Heart left ventricle (tissue), 13 donors: ENCODE results near the gene MT1A.

Source experiments
- POLR2A ChIP-seq, 2 donors: fragments of 450-650 bp; IDR thresholded peaks; one replicate each; pipeline ENCODE4 v1.6.1; 2017; ENCODE audit warnings: antibody characterized with exemption in 2 of 2, mild to moderate bottlenecking in 2 of 2, moderate library complexity in 2 of 2
- TF ChIP-seq, protein P1 (sequence below), 12 donors: fragments of 200-600 bp; sonication (generic) in 4 of 12; IDR thresholded peaks; one replicate each; pipeline versions ENCODE4 v1.5.0 to v1.8.0; 2018 to 2022; ENCODE audit warnings: antibody characterized with exemption in 12 of 12, mild to moderate bottlenecking in 5 of 12
- donor health status: ischemic (EF 13 %, LVEDD 7.1; RV severe dilation, severe dysfunction).
- donor health status: DM: no; HTN: yes; CAD: no.
- donor health status: DM: no; HTN: no; CAD: no.
- donor health status: ischemic (EF 25% LVEDD 6.9; RV normal size, moderate dysfunction).
- donor health status: ischemic (EF 25% LVEDD 5.7; RV mildly dilated, moderate dysfunction).
- donor health status: ischemic (EF 35%, LVEDD 5.7; RV mildly dilated, moderate dysfunction).
- donor health status: nonischemic (EF 11% LVEDD 7.7; RV severe dilation, severe dysfunction).
- donor health status: DM: yes; HTN: yes; CAD: no.
- donor health status: PGD.
- donor health status: ischemic (EF 29% LVEDD 5.4; RV normal size, mild dysfunction).
- donor health status: nonischemic (EF 23%, LVEDD 6.1; RV moderate dilation, normal function).

DNA sequence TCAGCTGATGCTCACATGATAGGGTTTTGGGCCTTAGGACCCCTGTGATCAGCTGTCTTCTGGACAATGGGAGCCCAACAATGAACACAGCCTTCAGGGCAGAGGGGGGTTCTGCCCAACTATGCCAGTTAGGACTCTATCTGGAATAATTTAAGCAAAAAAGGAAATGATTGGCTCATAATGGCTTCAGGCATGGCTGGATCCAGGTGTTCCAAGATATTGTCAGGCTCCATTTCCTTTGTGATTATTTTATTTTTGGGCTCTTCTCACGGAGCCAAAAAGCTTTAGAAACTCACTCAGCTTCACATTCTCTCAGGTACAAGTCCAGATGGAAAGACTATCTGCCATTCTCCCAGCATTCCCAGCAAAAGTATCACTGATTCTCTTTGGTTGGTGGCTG is 33.0 kb upstream of the MT1A start:
- TF ChIP-seq, protein P1, sequence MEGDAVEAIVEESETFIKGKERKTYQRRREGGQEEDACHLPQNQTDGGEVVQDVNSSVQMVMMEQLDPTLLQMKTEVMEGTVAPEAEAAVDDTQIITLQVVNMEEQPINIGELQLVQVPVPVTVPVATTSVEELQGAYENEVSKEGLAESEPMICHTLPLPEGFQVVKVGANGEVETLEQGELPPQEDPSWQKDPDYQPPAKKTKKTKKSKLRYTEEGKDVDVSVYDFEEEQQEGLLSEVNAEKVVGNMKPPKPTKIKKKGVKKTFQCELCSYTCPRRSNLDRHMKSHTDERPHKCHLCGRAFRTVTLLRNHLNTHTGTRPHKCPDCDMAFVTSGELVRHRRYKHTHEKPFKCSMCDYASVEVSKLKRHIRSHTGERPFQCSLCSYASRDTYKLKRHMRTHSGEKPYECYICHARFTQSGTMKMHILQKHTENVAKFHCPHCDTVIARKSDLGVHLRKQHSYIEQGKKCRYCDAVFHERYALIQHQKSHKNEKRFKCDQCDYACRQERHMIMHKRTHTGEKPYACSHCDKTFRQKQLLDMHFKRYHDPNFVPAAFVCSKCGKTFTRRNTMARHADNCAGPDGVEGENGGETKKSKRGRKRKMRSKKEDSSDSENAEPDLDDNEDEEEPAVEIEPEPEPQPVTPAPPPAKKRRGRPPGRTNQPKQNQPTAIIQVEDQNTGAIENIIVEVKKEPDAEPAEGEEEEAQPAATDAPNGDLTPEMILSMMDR (IDR thresholded peaks at IDR 0.05) = no peak
- TF ChIP-seq POLR2A (IDR thresholded peaks at IDR 0.05) = no peak
